HL-60 (cell line): ENCODE measurements around the gene TACC2.

ENCODE experiments used
- CTCF ChIP-seq: IDR thresholded peaks from one replicate; pipeline ENCODE4 v1.5.1; 2011; ENCODE audit warnings: low read length, control low read depth, inconsistent platforms; ENCODE audit not compliant: insufficient read depth
- GABPA ChIP-seq: IDR thresholded peaks from 2 replicates; pipeline ENCODE4 v1.6.1; 2012; ENCODE audit warnings: low read depth
- POLR2AphosphoS5 ChIP-seq: IDR thresholded peaks from 2 replicates; pipeline ENCODE4 v1.6.1; 2012; ENCODE audit warnings: low read depth
- REST ChIP-seq: IDR thresholded peaks from 2 replicates; pipeline ENCODE4 v1.6.1; 2012; ENCODE audit warnings: low read depth; ENCODE audit not compliant: insufficient replicate concordance
- SPI1 ChIP-seq: IDR thresholded peaks from 2 replicates; pipeline ENCODE4 v1.6.1; 2012; ENCODE audit warnings: low read depth, mild to moderate bottlenecking, borderline replicate concordance

- no peak for TF ChIP-seq GABPA
- no peak for TF ChIP-seq REST
- no peak for TF ChIP-seq CTCF
- TF ChIP-seq POLR2AphosphoS5 = no peak
- TF ChIP-seq SPI1 = no peak
Measured at GRCh38 chr10:122010405-122011050, 21.6 kb downstream of the TACC2 start.
